Non-pigmented ciliary epithelial cell (primary cell): ENCODE data around the gene GPHN.
"Not testable (repeated sequence)": the region's sequence is repeated elsewhere in the genome, so short reads cannot be mapped to it uniquely, and the experiment has no call there.

ENCODE experiments used
- DNase-seq: peaks from one replicate; pipeline ENCODE4 v3.0.0-alpha.2; 2010; ENCODE audit warnings: low read depth

Gene GPHN

GRCh38 chr14:67059596-67059995 is 551.6 kb downstream of the GPHN start:
- no peak for DNase-seq

- no peak for DNase-seq
These were observed 552.6 kb downstream of the GPHN start for GRCh38 chr14:67060546-67060945.

GRCh38 chr14:67067070-67067814 is 559.3 kb downstream of the GPHN start:
- DNase-seq = not testable (repeated sequence)

GRCh38 chr14:67068251-67068650 is 560.3 kb downstream of the GPHN start:
- no peak for DNase-seq

GRCh38 chr14:67071506-67071905 is 563.6 kb downstream of the GPHN start:
- no peak for DNase-seq

GRCh38 chr14:67077921-67078320 is 570.0 kb downstream of the GPHN start:
- no peak for DNase-seq

GRCh38 chr14:67079846-67080245 is 571.9 kb downstream of the GPHN start:
- DNase-seq = no peak

GRCh38 chr14:67108230-67108629 is 600.3 kb downstream of the GPHN start:
- no peak for DNase-seq

- DNase-seq = no peak
These were observed 603.1 kb downstream of the GPHN start for GRCh38 chr14:67111022-67111421.

GRCh38 chr14:67112344-67112743 is 604.4 kb downstream of the GPHN start:
- DNase-seq = no peak

- DNase-seq = no peak
These were observed 619.2 kb downstream of the GPHN start for GRCh38 chr14:67127174-67127573.

- DNase-seq = no peak
These were observed 621.8 kb downstream of the GPHN start for GRCh38 chr14:67129768-67130167.

GRCh38 chr14:67131691-67132090 is 623.7 kb downstream of the GPHN start:
- no peak for DNase-seq

GRCh38 chr14:67133144-67133543 is 625.2 kb downstream of the GPHN start:
- DNase-seq = no peak

GRCh38 chr14:67133595-67134441 is 625.9 kb downstream of the GPHN start:
- no peak for DNase-seq

- no peak for DNase-seq
These were observed 629.9 kb downstream of the GPHN start for GRCh38 chr14:67137744-67138371.

- DNase-seq = no peak
These were observed 632.6 kb downstream of the GPHN start for GRCh38 chr14:67140556-67140955.

- no peak for DNase-seq
These were observed 633.4 kb downstream of the GPHN start for GRCh38 chr14:67141146-67141900.

- no peak for DNase-seq
These were observed 643.2 kb downstream of the GPHN start for GRCh38 chr14:67151082-67151666.

GRCh38 chr14:67158566-67158965 is 650.6 kb downstream of the GPHN start:
- DNase-seq = no peak

- DNase-seq = no peak
These were observed 654.4 kb downstream of the GPHN start for GRCh38 chr14:67162385-67162784.

- no peak for DNase-seq
These were observed 658.5 kb downstream of the GPHN start for GRCh38 chr14:67166450-67166853.
